HG03159 (cell line): ENCODE data around the gene ZNF609.

ENCODE experiments used
- ATAC-seq: cut with Tn5 transposase; IDR thresholded peaks from one replicate; pipeline ENCODE4 v1.9.1; 2021; ENCODE audit warnings: mild to moderate bottlenecking, moderate library complexity; ENCODE audit not compliant: unreplicated experiment

ZNF609 gene

GRCh38 chr15:64717130-64717529 lies 256.8 kb downstream of the ZNF609 start:
- ATAC-seq = no peak

GRCh38 chr15:64717735-64718495 lies 257.5 kb downstream of the ZNF609 start:
- ATAC-seq = no peak

GRCh38 chr15:64720188-64720587 lies 259.8 kb downstream of the ZNF609 start:
- no peak for ATAC-seq

GRCh38 chr15:64730151-64730550 lies 269.8 kb downstream of the ZNF609 start:
- no peak for ATAC-seq

GRCh38 chr15:64731012-64731804 lies 270.8 kb downstream of the ZNF609 start:
- peak; percentile 44 for ATAC-seq

- ATAC-seq = no peak
Observed at GRCh38 chr15:64731805-64732151, 271.4 kb downstream of the ZNF609 start.

- ATAC-seq = no peak
Observed at GRCh38 chr15:64732156-64732860, 271.9 kb downstream of the ZNF609 start.
